Amniotic stem cell (primary cell): ENCODE measurements around the gene BTG3.

Experiments
- DNase-seq: peaks from one replicate; lab custom pipeline; 2025; lab: John Stamatoyannopoulos, UW

Gene BTG3

DNA sequence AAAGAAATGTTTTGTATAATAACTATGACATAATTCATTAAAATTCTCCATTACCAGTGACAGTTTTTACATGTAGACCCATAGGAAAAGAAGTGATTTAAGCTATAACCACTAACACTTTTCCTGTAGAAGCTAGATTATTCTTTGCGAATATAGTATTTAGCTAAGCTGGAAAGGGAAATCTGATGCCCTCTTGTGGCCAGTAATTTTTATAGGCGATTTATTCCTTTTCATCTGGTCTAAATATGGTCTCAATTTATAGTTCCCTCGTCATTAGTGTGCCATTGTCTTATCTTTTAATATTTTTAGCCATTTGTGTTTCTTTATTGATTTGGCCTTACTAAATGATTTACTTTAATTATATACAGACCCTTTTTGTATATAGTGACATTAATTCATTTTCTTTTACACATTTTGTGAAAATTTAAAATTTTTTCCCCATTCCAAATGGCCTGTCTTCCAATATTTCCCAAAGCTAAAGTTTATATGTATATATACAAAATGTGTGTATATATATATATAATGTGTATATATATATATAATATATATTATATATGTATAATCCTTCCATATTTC lies 26.7 kb downstream of the BTG3 start:
- no peak for DNase-seq

GRCh38 chr21:17583898-17584297 lies 28.8 kb downstream of the BTG3 start:
- DNase-seq: no peak

DNA sequence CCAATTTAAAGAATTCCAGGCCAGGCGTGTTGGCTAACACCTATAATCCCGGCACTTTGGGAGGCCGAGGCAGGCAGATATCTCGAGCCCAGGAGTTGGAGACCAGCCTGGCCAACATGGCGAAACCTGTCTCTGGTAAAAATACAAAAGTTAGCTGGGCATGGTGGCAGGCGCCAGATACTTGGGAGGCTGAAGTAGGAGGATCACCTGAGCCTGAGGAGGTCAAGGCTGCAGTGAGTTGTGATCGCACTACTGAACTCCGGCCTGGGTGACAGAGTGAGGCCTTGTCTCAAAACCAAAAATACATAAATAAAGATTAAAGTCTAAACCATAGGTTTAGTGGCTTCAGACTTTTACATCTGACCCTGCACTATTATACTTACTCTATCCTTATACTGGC lies 32.4 kb downstream of the BTG3 start:
- DNase-seq: no peak

DNA sequence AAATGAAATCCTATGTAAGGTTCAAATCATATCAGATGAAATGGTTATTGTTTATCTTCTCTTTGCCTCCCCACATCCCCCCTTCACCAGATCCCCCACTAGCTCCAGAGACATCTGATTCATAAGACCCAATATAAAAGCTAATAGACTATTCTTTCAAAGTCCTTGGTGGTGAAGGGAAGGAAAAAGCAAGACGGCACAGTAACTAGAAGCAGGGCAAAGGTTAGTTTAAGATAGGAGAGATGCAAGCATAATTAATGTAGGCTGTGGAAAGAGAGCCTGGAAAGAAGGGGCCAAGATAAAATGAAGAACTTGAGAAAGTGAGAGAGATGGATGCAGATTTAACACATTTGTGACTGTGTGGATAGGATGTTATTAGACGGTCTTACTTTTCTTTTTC lies 33.8 kb downstream of the BTG3 start:
- DNase-seq: no peak

GRCh38 chr21:17578162-17578561 lies 34.5 kb downstream of the BTG3 start:
- DNase-seq: no peak

GRCh38 chr21:17577701-17578100 lies 35.0 kb downstream of the BTG3 start:
- DNase-seq: no peak

- no peak for DNase-seq
These were observed 36.4 kb downstream of the BTG3 start for GRCh38 chr21:17576080-17576835.

- no peak for DNase-seq
These were observed 37.6 kb downstream of the BTG3 start for GRCh38 chr21:17575076-17575475.

DNA sequence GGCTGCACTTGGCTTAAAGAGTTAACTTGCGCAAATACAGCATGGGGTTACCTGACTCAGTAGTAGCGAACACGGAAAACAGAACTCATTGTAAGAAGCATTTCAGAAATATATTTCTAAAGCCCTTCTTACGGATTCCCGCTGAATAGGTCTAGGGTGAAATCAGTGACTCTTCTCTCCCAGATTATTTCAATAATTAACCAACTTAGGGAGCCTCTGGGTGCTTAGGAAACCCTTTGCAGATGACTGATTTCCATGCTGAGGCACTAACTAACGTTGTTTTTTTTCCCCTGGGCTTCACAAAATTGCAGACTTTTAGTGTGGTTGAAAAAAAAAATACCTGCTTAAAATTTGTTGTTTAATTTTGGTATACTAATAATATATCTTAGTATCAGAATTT lies 40.3 kb downstream of the BTG3 start:
- no peak for DNase-seq

DNA sequence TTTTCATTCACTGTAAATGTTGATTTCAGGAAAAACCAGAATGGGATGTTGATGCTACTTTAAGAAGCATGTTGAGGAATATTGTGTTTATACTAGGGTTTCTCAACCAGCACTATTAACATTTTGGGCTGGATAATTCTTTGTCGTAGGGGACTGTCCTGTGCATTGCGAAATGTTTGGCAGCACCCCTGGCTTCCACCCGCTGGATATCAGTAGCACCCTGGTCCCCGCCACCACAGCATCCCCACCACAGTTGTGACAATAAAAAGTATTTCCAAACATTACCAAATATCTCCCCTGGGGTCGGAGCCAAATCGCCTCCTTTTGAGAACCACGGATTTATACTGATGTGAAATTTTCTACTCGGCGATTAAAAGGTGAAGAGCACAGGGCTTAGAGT lies 41.9 kb downstream of the BTG3 start:
- no peak for DNase-seq

DNA sequence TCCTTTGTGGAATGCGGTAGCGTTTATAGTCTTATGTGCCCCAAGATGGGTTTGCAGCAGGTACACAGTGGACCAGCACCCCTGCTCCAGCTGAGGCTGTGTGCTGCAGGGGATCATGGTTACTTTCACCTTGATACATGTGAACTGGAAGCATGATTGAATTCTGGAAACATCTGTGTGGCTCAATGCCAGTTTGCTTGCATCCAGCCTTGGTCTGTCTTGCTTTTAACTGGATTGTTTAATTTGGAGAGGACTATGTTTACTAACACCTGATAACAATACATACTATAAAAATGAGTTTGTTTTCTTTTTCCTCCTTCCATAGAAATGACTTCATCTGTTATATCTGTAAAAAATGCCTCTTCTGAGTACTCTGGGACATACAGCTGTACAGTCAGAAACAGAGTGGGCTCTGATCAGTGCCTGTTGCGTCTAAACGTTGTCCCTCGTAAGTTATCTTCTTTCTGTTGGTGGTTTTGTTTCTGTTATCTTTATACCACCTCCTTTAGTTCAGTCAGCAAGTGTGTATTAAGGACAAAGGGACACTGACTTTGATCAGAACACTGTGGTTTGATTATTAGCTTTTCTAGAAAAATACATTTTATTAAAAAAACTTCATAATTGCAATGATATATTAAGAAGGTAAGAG lies 52.2 kb downstream of the BTG3 start:
- no peak for DNase-seq

GRCh38 chr21:17554679-17555465 lies 57.8 kb downstream of the BTG3 start:
- DNase-seq: no peak

DNA sequence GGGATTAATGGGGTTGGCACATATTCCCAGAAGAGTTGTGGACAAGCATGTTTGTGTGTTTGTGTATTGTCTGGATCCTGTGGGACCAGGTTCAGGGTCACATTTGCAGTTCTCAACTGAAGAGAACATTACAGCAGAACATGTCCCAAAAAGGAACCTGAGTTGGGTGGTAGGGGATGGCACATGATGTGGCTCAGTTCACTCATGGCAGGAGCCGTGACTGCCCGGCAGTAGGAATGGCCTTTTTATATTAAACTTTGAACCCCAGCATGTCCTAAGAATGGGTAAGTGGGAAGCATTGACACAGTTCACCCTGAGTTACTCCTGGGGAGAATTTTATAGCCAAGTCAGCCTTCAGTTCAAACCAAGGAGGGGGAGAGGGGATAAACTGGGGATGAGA lies 58.6 kb downstream of the BTG3 start:
- DNase-seq: no peak

DNA sequence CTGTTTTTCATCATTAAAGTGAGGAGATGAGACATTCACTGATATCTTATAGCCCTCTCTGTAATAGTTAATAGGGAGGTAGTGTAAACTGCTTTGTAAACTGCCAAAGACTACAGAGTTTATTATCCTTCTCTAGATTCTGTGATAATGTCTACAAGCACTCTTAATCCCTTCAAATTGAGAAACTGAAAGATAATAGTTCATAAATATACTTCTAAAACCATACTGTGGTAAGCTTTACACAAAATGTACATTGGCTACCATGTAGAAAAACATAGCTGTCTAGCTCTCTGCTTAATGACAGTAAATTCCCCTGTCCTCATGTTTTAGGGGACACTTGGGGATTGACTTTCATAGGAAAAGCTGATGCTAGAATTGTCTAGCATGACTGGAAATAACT lies 60.3 kb downstream of the BTG3 start:
- no peak for DNase-seq

DNA sequence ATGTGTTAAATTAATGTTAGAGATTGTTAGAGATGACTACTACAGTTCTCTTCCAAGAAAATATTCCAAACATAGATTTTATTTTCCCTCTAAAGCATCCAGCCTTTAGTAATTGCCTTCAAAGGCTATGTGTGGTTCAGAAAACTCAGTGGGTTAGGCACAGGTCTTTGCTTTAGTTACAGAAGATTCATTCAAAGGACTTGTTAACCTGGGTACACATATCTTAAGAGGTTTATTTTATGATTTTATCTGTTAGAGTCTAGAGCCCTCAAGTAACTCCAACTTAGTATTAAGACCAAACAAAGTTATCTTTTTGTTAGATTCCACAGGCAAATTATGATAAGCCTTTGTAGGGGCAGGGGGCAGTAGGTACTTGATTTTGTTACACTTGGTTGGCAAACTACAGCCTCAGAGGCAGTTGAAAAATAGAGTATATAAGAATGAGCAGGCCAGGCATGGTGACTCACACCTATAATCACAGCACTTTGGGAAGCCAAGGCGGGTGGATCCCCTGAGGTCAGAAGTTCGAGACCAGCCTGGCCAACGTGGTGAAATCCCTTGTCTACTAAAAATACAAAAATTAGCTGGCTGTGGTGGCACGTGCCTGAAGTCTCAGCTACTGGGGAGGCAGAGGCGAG lies 61.9 kb downstream of the BTG3 start:
- no peak for DNase-seq

GRCh38 chr21:17548262-17548661 lies 64.4 kb downstream of the BTG3 start:
- no peak for DNase-seq

DNA sequence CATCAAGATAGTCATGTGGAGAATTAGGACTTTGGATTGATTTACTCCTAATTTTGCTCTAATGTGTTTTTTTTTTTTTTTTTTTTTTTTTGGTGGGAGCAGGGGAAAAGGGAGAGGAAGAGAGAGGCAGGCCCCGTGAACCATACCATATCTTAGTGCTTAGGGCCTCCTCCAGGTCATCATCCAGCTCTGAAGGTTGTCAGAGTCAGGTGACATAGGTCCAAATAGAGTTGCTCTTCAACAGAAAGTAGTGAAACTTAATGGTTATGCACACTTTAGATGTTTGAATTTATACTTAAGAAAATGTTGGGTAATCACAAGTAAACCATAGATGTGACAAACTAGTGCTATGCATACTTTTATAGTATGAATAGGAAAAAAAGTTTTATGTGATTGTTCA lies 67.7 kb downstream of the BTG3 start:
- no peak for DNase-seq
